Neutrophil (primary cell): Measurements from ENCODE around the gene HMHB1.

Source experiments
- H3K27ac ChIP-seq: fragments of 200-600 bp; sonication (generic); 2 replicates; pipeline ENCODE4 v1.5.1; 2016; ENCODE audit warnings: mild to moderate bottlenecking, moderate library complexity
- H3K27me3 ChIP-seq: fragments of 200-600 bp; sonication (generic); 2 replicates; pipeline ENCODE4 v1.6.0; 2016; ENCODE audit warnings: mild to moderate bottlenecking
- H3K36me3 ChIP-seq: fragments of 200-600 bp; sonication (generic); 2 replicates; pipeline ENCODE4 v1.5.1; 2017
- H3K4me1 ChIP-seq, 2 experiments: fragments of 200-600 bp in 1 of 2; sonication (generic) in 1 of 2; 1 replicate in 1 of 2; 2 replicates in 1 of 2; pipeline versions ENCODE4 v1.5.1 to v1.6.1; 2013 to 2016; ENCODE audit warnings: low read depth in 1 of 2, low read length in 1 of 2, mild to moderate bottlenecking in 1 of 2, moderate library complexity in 1 of 2; ENCODE audit not compliant: control insufficient read depth in 1 of 2, insufficient read depth in 1 of 2
- H3K4me3 ChIP-seq, 2 experiments: fragments of 200-600 bp in 1 of 2; sonication (generic) in 1 of 2; 1 replicate in 1 of 2; 2 replicates in 1 of 2; pipeline ENCODE4 v1.5.1; 2013 to 2016; ENCODE audit warnings: low read depth in 1 of 2, low read length in 1 of 2, mild to moderate bottlenecking in 1 of 2, moderate library complexity in 1 of 2
- H3K9me3 ChIP-seq: fragments of 200-600 bp; sonication (generic); 2 replicates; pipeline ENCODE4 v1.5.1; 2016
- TF ChIP-seq, protein P1 (sequence below): fragments of 200-600 bp; sonication (generic); IDR thresholded peaks from 2 replicates; pipeline ENCODE4 v1.5.1; 2016; ENCODE audit warnings: antibody characterized with exemption

HMHB1 gene

DNA sequence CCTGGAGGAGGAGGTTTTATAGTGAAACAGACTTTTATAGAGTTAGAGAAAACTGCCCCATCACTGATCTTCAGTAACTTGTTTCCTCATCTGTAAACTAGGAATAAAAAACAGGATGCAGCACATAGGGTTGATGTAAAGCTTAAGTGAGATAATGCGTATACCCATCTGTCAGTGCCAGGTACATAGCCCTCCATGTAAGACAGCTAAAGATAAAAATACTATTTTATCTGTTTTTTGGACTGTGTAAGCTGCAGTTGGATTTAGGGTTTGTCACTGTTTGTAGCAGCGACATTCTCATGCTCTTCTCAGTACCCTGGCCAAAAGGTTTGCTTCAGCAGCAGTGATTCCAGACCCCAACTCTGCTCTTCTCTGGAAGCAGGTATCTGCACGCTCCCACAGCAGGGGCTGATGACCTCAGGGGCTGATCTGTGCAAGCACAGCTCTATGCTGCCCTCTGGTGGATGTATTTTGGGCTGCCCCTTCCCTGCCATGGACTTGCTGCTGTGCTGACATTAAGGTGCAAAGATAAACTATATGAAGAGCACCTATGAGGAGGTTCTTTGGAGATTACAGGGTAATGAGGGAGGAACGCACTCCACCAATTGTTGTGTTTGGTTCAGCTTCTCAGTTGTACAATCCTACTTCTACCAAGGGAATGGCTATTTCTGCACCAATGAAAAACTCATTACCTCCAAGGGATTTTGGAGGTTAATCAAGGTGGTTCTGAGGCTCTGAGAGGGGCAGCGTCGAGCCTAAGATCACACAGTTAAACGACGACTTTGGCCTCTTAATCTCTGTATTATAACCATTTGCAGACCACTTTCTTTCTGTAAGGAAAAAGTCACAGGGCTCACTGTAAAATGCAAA is 13.1 kb downstream of the HMHB1 start:
- Histone ChIP-seq H3K36me3 (no peaks in the 10 kb centered on the region), H3K27ac (no peak overlapping the region), H3K4me3 (no peak overlapping the region), H3K27me3 (no peaks in the 10 kb centered on the region), H3K9me3 (no peaks in the 10 kb centered on the region), H3K4me1 (no peaks in the 10 kb centered on the region)
- TF ChIP-seq, protein P1, sequence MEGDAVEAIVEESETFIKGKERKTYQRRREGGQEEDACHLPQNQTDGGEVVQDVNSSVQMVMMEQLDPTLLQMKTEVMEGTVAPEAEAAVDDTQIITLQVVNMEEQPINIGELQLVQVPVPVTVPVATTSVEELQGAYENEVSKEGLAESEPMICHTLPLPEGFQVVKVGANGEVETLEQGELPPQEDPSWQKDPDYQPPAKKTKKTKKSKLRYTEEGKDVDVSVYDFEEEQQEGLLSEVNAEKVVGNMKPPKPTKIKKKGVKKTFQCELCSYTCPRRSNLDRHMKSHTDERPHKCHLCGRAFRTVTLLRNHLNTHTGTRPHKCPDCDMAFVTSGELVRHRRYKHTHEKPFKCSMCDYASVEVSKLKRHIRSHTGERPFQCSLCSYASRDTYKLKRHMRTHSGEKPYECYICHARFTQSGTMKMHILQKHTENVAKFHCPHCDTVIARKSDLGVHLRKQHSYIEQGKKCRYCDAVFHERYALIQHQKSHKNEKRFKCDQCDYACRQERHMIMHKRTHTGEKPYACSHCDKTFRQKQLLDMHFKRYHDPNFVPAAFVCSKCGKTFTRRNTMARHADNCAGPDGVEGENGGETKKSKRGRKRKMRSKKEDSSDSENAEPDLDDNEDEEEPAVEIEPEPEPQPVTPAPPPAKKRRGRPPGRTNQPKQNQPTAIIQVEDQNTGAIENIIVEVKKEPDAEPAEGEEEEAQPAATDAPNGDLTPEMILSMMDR = peak; percentile 58

DNA sequence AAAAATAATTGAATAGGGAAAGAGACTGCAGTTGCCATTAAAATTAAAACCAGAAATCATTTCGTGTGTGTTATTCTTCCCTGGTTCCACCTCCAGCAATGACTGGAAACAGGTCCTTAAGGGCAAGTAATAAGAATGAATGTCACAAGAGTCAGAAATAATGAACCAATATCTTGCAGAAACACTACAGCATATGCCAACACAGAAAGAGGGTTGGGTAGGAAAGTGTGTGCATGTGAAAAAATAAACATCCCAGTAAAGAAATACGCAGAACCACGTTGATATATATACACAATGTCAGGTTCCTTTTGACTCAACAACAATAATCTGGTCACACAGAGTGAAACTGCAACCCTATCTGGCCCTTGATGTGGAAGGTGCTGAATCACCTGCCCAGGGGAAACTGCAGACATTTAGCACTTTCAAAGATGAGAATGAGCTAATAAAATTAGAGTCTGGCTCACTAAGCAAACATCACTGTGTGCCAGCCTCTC is 15.0 kb downstream of the HMHB1 start:
- H3K36me3 ChIP-seq = no peaks in the 10 kb centered on the region
- H3K4me3 ChIP-seq = no peak overlapping the region
- H3K27me3 ChIP-seq = no peaks in the 10 kb centered on the region
- TF ChIP-seq, protein P1 = no peak
- no peaks in the 10 kb centered on the region for H3K4me1 ChIP-seq
- no peaks in the 10 kb centered on the region for H3K9me3 ChIP-seq
- H3K27ac ChIP-seq = no peak overlapping the region

DNA sequence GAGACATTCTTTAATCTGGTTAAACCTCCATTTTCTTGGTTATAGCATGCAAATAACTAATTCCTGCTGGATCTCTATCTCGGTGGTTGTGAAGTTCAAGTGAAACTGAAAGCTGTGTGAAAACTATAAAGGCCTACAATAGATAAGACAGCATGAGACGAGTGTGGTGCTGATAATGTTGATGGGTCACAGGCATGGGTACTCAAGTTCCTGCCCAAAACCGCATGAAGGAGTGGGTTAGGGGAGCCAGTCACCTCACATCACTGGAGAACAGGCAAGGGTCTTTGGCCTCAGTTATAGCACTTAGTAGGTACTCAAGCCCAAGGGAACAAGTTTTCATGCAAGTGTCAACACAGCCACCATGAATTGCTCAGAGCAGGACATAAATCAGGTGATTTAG is 16.7 kb downstream of the HMHB1 start:
- Histone ChIP-seq H3K36me3 (no peaks in the 10 kb centered on the region), H3K4me1 (no peaks in the 10 kb centered on the region), H3K9me3 (no peaks in the 10 kb centered on the region), H3K27me3 (no peaks in the 10 kb centered on the region), H3K27ac (no peak overlapping the region), H3K4me3 (no peak overlapping the region)
- TF ChIP-seq, protein P1 = no peak

DNA sequence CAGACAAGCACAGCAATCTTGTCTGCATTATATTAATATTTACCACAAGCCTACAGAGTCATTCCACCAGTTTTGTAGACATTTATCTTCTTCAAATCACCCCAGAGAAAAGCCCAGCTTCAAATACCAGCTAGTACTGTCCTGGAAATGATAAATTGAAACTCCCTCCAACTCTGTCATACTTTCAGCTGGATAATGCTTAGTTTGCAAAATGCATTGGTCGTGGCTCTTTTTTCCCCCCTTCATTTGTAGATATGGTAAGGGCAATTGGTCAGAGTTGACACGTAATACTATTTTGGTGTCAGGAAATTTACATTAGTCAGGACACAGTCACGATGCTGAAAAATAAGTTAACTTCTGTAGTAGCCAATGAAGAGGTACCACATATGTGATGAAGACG is 21.2 kb downstream of the HMHB1 start:
- TF ChIP-seq, protein P1 = no peak

DNA sequence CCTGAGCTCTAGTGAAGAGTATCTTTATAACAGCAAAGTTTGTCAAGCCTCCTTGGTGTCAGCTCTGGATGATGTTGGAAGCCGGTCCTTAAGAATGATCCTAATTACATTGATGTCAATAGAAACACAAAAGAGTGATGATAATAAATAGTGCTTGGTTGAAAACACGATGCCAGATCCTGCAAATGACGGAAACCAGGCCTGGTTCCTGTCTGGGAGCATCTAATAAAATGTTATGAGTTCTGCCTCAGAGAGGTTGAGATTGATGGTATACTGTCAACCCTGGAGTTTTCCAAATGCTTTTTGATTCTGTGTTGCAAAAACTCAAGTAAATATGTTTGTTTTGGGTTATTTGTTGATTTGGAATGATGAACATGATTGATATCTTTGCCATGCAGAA is 23.3 kb downstream of the HMHB1 start:
- no peaks in the 10 kb centered on the region for H3K4me1 ChIP-seq
- no peak overlapping the region for H3K27ac ChIP-seq
- H3K4me3 ChIP-seq = no peak overlapping the region
- TF ChIP-seq, protein P1 = no peak
- no peaks in the 10 kb centered on the region for H3K27me3 ChIP-seq
- no peaks in the 10 kb centered on the region for H3K9me3 ChIP-seq
- H3K36me3 ChIP-seq = no peaks in the 10 kb centered on the region

More for the DNA sequence above, 21.2 kb downstream of the HMHB1 start:
- no peaks in the 10 kb centered on the region for H3K27me3 ChIP-seq
- no peak overlapping the region for H3K4me3 ChIP-seq
- H3K9me3 ChIP-seq = no peaks in the 10 kb centered on the region
- no peaks in the 10 kb centered on the region for H3K36me3 ChIP-seq
- no peak overlapping the region for H3K27ac ChIP-seq
- no peaks in the 10 kb centered on the region for H3K4me1 ChIP-seq
